GM12878 (cell line): ENCODE data around the gene PLA2G2C. TPM values are rescaled to one million over a fixed set of nuclear protein-coding genes. Genes with fewer than 3 reads are reported as not detected.

Experiments used
- ATAC-seq: fragments of 200-7000 bp; cut with Tn5 transposase; 3 replicates; pipeline ENCODE4 v1.9.1; 2020; ENCODE audit warnings: mild to moderate bottlenecking, moderate library complexity
- BruUV-seq: library from RNA; stranded (reverse); fragments of 400-500 nt; replicated peaks from 2 replicates; lab custom pipeline; 2021; lab: Mats Ljungman, UMichigan
- CTCF ChIA-PET: fragments of 300-600 bp; sonication (Branson Sonifier 250); formaldehyde crosslinking; extraction: SDS; loops from one replicate; lab custom pipeline; 2021; ENCODE audit warnings: inconsistent platforms; lab: Yijun Ruan, JAX
- POLR2A ChIA-PET: fragments of 350-600 bp; formaldehyde crosslinking; extraction: SDS; loops from one replicate; lab custom pipeline; 2021; ENCODE audit warnings: inconsistent platforms; lab: Charles Lee
- RAD21 ChIA-PET: fragments of 300-600 bp; sonication (Branson Sonifier 250); formaldehyde crosslinking; loops from one replicate; lab custom pipeline; 2023; ENCODE audit warnings: antibody characterized with exemption; ENCODE audit not compliant: unreplicated experiment; lab: Charles Lee
- SMC1A ChIA-PET: fragments of 300-600 bp; sonication (Branson Sonifier 250); formaldehyde crosslinking; loops from one replicate; lab custom pipeline; 2023; ENCODE audit not compliant: unreplicated experiment, uncharacterized antibody; lab: Charles Lee
- DNase-seq: peaks from one replicate; pipeline ENCODE4 v3.0.0-alpha.2; 2011; ENCODE audit warnings: low read depth, low spot score
- FAIRE-seq: peaks from 3 replicates; lab custom pipeline; 2011; peaks lifted over from hg19 to GRCh38; lab: Jason Lieb, UNC
- H2AFZ ChIP-seq: 2 replicates; pipeline ENCODE4 v1.6.0; 2011; ENCODE audit warnings: low read depth, low read length, control low read depth; ENCODE audit not compliant: control insufficient read depth
- H3K27ac ChIP-seq: 2 replicates; pipeline ENCODE4 v1.5.1; 2011; ENCODE audit warnings: control low read depth; ENCODE audit not compliant: control insufficient read depth, insufficient read depth
- H3K27me3 ChIP-seq, 2 experiments: replicated peaks in 1 of 2; 2 replicates each; pipeline versions ENCODE4 v1.6.0 to v1.6.1; 2011; ENCODE audit warnings: low read length in 1 of 2; ENCODE audit not compliant: control insufficient read depth in 2 of 2, insufficient read depth in 2 of 2
- H3K36me3 ChIP-seq, 2 experiments: 2 replicates each; pipeline ENCODE4 v1.5.1; 2011; ENCODE audit warnings: low read length in 1 of 2; ENCODE audit not compliant: control insufficient read depth in 2 of 2, insufficient read depth in 2 of 2
- H3K4me1 ChIP-seq: 2 replicates; pipeline ENCODE4 v1.6.1; 2011; ENCODE audit warnings: mild to moderate bottlenecking, low read length, moderate library complexity, mixed read lengths; ENCODE audit not compliant: control insufficient read depth, insufficient read depth
- H3K4me2 ChIP-seq: 2 replicates; pipeline ENCODE4 v1.6.0; 2011; ENCODE audit warnings: control low read depth; ENCODE audit not compliant: control insufficient read depth, insufficient read depth
- H3K4me3 ChIP-seq: fragments of 200-600 bp; sonication (generic); 2 replicates; pipeline ENCODE4 v1.5.1; 2016
- H3K79me2 ChIP-seq: 2 replicates; pipeline ENCODE4 v1.6.0; 2011; ENCODE audit warnings: low read length; ENCODE audit not compliant: control insufficient read depth, insufficient read depth
- H3K9ac ChIP-seq: 2 replicates; pipeline ENCODE4 v1.8.0; 2011; ENCODE audit warnings: low read length, control low read depth, mixed read lengths; ENCODE audit not compliant: control insufficient read depth, insufficient read depth
- H3K9me3 ChIP-seq: replicated peaks from 3 replicates; pipeline ENCODE4 v1.5.1; 2011; ENCODE audit warnings: mild to moderate bottlenecking, low read length; ENCODE audit not compliant: control insufficient read depth, insufficient read depth
- H4K20me1 ChIP-seq: 2 replicates; pipeline ENCODE4 v1.6.0; 2011; ENCODE audit not compliant: control insufficient read depth, insufficient read depth
- BACH1 ChIP-seq: fragments of 450-650 bp; IDR thresholded peaks from 2 replicates; pipeline ENCODE4 v1.6.1; 2017; ENCODE audit warnings: mild to moderate bottlenecking, borderline replicate concordance
- CUX1 ChIP-seq: IDR thresholded peaks from 2 replicates; pipeline ENCODE4 v1.6.1; 2012; ENCODE audit warnings: improper control_type of control experiment, low read depth, low read length; ENCODE audit not compliant: insufficient replicate concordance
- EED ChIP-seq: sonication (generic); IDR thresholded peaks from 2 replicates; pipeline ENCODE4 v1.6.1; 2016; ENCODE audit warnings: antibody characterized with exemption, low read depth
- FOXM1 ChIP-seq: IDR thresholded peaks from 2 replicates; pipeline ENCODE4 v1.6.1; 2012; ENCODE audit warnings: low read depth, mild to moderate bottlenecking, inconsistent platforms, low read length, moderate library complexity
- IRF4 ChIP-seq: IDR thresholded peaks from 2 replicates; pipeline ENCODE4 v1.6.1; 2011; ENCODE audit warnings: low read depth, low read length
- WGBS: methylation state at CpG from one replicate; pipeline ENCODE4 v1.1.6; 2016; ENCODE audit warnings: low lambda C conversion rate; ENCODE audit not compliant: insufficient replicate concordance, insufficient coverage; ENCODE audit errors: missing lambda C conversion rate; 5-methylcytosine and 5-hydroxymethylcytosine counted together
- in situ Hi-C: fragments of 300-500 bp; cut with MboI; formaldehyde crosslinking; loops from 9 replicates; pipeline ENCODE4 v1.14.3; 2018; ENCODE audit warnings: mixed read lengths
- intact Hi-C: fragments of 100-400 bp; cut with micrococcal nuclease; formaldehyde crosslinking; loops from one replicate; pipeline ENCODE4 v1.14.2; 2022; ENCODE audit not compliant: unreplicated experiment
- polyA plus RNA-seq, 11 experiments: library from polyadenylated mRNA; depleted of rRNA in 4 of 11; unstranded in 6 of 11; stranded (reverse) in 5 of 11; fragments of >200 nt; fragmentation: Nextera tagmentation in 4 of 11; fragmentation: Illumina TruSeq in 1 of 11; extraction: Ambion mirVana in 4 of 11; extraction: Trizol in 1 of 11; gene quantifications; 1 replicate in 1 of 11; 2 replicates in 10 of 11; pipeline versions ENCODE4 v1.2.1 to v1.2.3, GENCODE V29; 2011 to 2016; ENCODE audit warnings: inconsistent platforms in 2 of 11, missing spikeins in 2 of 11, low read depth in 1 of 11
- total RNA-seq, 4 experiments: library from RNA; depleted of rRNA in 3 of 4; stranded (reverse); fragments of >200 nt in 3 of 4; fragmentation: Illumina TruSeq in 1 of 4; extraction: Trizol in 1 of 4; gene quantifications; 2 replicates each; pipeline versions ENCODE4 v1.2.1 to v1.2.3, GENCODE V29; 2013 to 2021
- TF ChIP-seq, protein P1 (sequence below): IDR thresholded peaks from 2 replicates; pipeline ENCODE4 v1.6.1; 2012; ENCODE audit warnings: low read depth, low read length, improper control_type of control experiment

Gene PLA2G2C
- total and polyA plus RNA-seq, 10 of the 15 experiments (the other 5 are each of a cell fraction or from before 2014, with no cell fraction given), result 0.05 TPM; not detected in 9

DNA sequence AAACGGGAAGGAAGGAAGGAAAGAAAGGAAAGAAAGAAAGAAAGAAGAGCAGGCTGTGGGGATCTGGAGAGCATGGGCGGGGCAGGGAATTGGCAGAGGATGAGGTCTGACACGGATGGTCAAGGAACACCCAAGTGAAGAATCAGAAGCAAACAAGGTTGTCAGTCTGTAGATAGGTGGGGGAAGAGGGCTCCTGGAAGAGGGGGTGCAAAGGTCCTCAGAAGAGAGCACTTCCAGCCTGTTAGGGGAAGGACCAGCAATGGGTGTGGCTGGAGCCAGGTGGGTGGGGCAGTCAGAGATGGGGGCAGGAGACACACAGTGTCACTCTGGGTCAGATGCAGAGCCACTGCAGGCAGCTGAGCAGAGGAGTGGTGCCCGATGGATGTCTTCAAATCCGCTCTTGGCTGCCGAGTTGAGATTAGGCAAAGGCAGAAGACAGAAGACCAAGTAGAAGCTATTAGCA, 11.0 kb upstream of the PLA2G2C start:
- H3K79me2 ChIP-seq, result no peaks in the 10 kb centered on the region
- H3K4me2 ChIP-seq, result no peak overlapping the region
- TF ChIP-seq FOXM1, result no peak
- no peak for TF ChIP-seq EED
- TF ChIP-seq IRF4, result no peak
- no peak for TF ChIP-seq BACH1
- TF ChIP-seq, protein P1, sequence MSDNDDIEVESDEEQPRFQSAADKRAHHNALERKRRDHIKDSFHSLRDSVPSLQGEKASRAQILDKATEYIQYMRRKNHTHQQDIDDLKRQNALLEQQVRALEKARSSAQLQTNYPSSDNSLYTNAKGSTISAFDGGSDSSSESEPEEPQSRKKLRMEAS, result no peak
- no peak for TF ChIP-seq CUX1
- POLR2A ChIA-PET, result no interaction called here
- BruUV-seq, result no TSS peak
- DNase-seq, result no peak
- SMC1A ChIA-PET, result no interaction called here
- H3K36me3 ChIP-seq, result no peaks in the 10 kb centered on the region
- in situ Hi-C loops (no loop called here), intact Hi-C loops (loop anchor here (5.0 to 10.0 kb wide), 2 partner anchors 45 to 223 kb away; partner anchors contain the start of gene PLA2G2A)
- no peak overlapping the region for H2AFZ ChIP-seq
- H3K4me1 ChIP-seq, result no peaks in the 10 kb centered on the region
- RAD21 ChIA-PET, result no interaction called here
- no peaks in the 10 kb centered on the region for H4K20me1 ChIP-seq
- ATAC-seq, result no peak
- WGBS, result 48% methylated on average over 5 of the region's 6 CpGs
- no peak overlapping the region for H3K4me3 ChIP-seq
- peaks cover 4 to 5% of the 10 kb centered on the region in 2 experiments; a peak in 2 of 4 replicates for H3K27me3 ChIP-seq
- no peak for FAIRE-seq
- CTCF ChIA-PET, result interaction anchor here (4.8 kb wide), 1 partner anchor 278 kb away, joined by 52 read pairs; no protein-coding TSS in a partner anchor
- H3K27ac ChIP-seq, result no peak overlapping the region
- H3K9ac ChIP-seq, result no peak overlapping the region
- H3K9me3 ChIP-seq, result no peaks in the 10 kb centered on the region
